ENCODE data around the gene PTPRD. TPM values are rescaled to one million over a fixed set of nuclear protein-coding genes. Genes with fewer than 3 reads are reported as not detected.

PTPRD gene
- total and polyA plus RNA-seq, 9 of the 15 experiments (the other 6 are each of a cell fraction or from before 2014, with no cell fraction given), result 0.11 TPM; not detected in 8

DNA sequence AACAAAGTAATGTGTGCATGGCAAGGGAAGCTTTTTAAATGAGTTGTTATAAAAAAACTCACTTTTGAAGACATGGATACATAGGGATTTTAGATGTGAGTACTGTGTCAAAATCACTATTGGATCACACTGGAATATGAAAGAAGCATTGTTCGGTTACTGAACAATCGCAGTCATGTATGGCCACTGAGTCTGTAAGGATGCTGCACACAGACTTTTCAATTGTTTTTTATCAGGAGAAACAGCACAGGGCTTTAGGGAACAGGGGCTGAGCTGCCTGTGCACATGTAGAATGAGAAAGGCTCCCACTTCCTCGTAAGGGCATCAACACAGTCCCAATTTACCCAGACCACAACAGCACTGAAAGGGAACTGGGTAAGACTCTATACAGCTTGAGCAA, 1479.3 kb downstream of the PTPRD start:
- no peaks in the 10 kb centered on the region for H3K9me3 ChIP-seq (replicated peaks; ENCODE audit: control insufficient read depth, insufficient read depth, low read depth, low read length)
- H3K4me3 ChIP-seq, result no peak overlapping the region
- no peaks in the 10 kb centered on the region for H3K4me1 ChIP-seq (replicated peaks in 1 of 2; ENCODE audit: control insufficient read depth in 2 of 2, insufficient read depth in 2 of 2, low read length in 2 of 2)
- H3K27ac ChIP-seq (ENCODE audit: extremely low read depth, low read depth, low read length), result no peak overlapping the region
- H3K27me3 ChIP-seq (ENCODE audit: control insufficient read depth in 2 of 2, insufficient read depth in 2 of 2, low read length in 2 of 2), result no peaks in the 10 kb centered on the region
- ATAC-seq (no peak), FAIRE-seq (no peak), DNase-seq (ENCODE audit: extremely low read depth in 1 of 4, low spot score in 3 of 4) (no peak)
- no peaks in the 10 kb centered on the region for H3K9me1 ChIP-seq (ENCODE audit: control insufficient read depth, insufficient read depth, low read length)
- intact Hi-C loops (cut with micrococcal nuclease) (no loop called here), in situ Hi-C loops (cut with MboI) (no loop called here)
- H3K79me2 ChIP-seq (ENCODE audit: control insufficient read depth, insufficient read depth, low read length), result no peaks in the 10 kb centered on the region
- no peaks in the 10 kb centered on the region for H3K36me3 ChIP-seq (ENCODE audit: control insufficient read depth, insufficient read depth, low read length)
- WGBS (ENCODE audit: insufficient coverage, low coverage, missing lambda C conversion rate), result 0% methylated on average over 3 of the region's 3 CpGs
- H3K4me2 ChIP-seq (ENCODE audit: insufficient read depth, low read length), result no peak overlapping the region
- CTCF ChIA-PET (ENCODE audit: low intra/inter-chr PET ratio), result no interaction called here
- no peak overlapping the region for H2AFZ ChIP-seq (ENCODE audit: low read depth, low read length)
- H4K20me1 ChIP-seq (replicated peaks; ENCODE audit: control insufficient read depth, insufficient read depth, low read length), result no peaks in the 10 kb centered on the region
- BruUV-seq (replicated peaks), result no TSS peak
- H3K9ac ChIP-seq (ENCODE audit: insufficient read depth in 1 of 2, low read depth in 2 of 2, low read length in 2 of 2), result no peak overlapping the region
- POLR2A ChIA-PET, result no interaction called here
- no peak for TF ChIP-seq KDM2B (CRISPR knock-in tag; IDR thresholded peaks at IDR 0.05)
- TF ChIP-seq CHD1 (IDR thresholded peaks at IDR 0.05; ENCODE audit: low read length), result no peak
- no peak for TF ChIP-seq DDX20 (tag; IDR thresholded peaks at IDR 0.05; ENCODE audit: low read depth)
- TF ChIP-seq, protein P1, sequence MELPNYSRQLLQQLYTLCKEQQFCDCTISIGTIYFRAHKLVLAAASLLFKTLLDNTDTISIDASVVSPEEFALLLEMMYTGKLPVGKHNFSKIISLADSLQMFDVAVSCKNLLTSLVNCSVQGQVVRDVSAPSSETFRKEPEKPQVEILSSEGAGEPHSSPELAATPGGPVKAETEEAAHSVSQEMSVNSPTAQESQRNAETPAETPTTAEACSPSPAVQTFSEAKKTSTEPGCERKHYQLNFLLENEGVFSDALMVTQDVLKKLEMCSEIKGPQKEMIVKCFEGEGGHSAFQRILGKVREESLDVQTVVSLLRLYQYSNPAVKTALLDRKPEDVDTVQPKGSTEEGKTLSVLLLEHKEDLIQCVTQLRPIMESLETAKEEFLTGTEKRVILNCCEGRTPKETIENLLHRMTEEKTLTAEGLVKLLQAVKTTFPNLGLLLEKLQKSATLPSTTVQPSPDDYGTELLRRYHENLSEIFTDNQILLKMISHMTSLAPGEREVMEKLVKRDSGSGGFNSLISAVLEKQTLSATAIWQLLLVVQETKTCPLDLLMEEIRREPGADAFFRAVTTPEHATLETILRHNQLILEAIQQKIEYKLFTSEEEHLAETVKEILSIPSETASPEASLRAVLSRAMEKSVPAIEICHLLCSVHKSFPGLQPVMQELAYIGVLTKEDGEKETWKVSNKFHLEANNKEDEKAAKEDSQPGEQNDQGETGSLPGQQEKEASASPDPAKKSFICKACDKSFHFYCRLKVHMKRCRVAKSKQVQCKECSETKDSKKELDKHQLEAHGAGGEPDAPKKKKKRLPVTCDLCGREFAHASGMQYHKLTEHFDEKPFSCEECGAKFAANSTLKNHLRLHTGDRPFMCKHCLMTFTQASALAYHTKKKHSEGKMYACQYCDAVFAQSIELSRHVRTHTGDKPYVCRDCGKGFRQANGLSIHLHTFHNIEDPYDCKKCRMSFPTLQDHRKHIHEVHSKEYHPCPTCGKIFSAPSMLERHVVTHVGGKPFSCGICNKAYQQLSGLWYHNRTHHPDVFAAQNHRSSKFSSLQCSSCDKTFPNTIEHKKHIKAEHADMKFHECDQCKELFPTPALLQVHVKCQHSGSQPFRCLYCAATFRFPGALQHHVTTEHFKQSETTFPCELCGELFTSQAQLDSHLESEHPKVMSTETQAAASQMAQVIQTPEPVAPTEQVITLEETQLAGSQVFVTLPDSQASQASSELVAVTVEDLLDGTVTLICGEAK (IDR thresholded peaks at IDR 0.05), result no peak
- TF ChIP-seq, protein P1 (CRISPR knock-in tag; IDR thresholded peaks at IDR 0.05), result no peak
- no peak for TF ChIP-seq ZSCAN29 (IDR thresholded peaks at IDR 0.05)
- TF ChIP-seq, protein P2, sequence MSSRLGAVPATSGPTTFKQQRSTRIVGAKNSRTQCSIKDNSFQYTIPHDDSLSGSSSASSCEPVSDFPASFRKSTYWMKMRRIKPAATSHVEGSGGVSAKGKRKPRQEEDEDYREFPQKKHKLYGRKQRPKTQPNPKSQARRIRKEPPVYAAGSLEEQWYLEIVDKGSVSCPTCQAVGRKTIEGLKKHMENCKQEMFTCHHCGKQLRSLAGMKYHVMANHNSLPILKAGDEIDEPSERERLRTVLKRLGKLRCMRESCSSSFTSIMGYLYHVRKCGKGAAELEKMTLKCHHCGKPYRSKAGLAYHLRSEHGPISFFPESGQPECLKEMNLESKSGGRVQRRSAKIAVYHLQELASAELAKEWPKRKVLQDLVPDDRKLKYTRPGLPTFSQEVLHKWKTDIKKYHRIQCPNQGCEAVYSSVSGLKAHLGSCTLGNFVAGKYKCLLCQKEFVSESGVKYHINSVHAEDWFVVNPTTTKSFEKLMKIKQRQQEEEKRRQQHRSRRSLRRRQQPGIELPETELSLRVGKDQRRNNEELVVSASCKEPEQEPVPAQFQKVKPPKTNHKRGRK (tag; IDR thresholded peaks at IDR 0.05), result no peak
- TF ChIP-seq GATAD2A (IDR thresholded peaks at IDR 0.05), result no peak
- TF ChIP-seq, protein P3, sequence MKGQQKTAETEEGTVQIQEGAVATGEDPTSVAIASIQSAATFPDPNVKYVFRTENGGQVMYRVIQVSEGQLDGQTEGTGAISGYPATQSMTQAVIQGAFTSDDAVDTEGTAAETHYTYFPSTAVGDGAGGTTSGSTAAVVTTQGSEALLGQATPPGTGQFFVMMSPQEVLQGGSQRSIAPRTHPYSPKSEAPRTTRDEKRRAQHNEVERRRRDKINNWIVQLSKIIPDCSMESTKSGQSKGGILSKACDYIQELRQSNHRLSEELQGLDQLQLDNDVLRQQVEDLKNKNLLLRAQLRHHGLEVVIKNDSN (CRISPR knock-in tag; IDR thresholded peaks at IDR 0.05), result no peak
- TF ChIP-seq, protein P4, sequence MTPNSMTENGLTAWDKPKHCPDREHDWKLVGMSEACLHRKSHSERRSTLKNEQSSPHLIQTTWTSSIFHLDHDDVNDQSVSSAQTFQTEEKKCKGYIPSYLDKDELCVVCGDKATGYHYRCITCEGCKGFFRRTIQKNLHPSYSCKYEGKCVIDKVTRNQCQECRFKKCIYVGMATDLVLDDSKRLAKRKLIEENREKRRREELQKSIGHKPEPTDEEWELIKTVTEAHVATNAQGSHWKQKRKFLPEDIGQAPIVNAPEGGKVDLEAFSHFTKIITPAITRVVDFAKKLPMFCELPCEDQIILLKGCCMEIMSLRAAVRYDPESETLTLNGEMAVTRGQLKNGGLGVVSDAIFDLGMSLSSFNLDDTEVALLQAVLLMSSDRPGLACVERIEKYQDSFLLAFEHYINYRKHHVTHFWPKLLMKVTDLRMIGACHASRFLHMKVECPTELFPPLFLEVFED (CRISPR knock-in tag; conservative IDR thresholded peaks at IDR 0.05), result no peak
- no peak for TF ChIP-seq ZBTB1 (CRISPR knock-in tag; IDR thresholded peaks at IDR 0.05; ENCODE audit: borderline replicate concordance, low read depth)
